ENCODE results near the gene PLEKHG4. TPM values are rescaled to one million over a fixed set of nuclear protein-coding genes. Genes with fewer than 3 reads are reported as not detected.
A peak's percentile ranks its signal among the peaks of the same experiment; 100 is the strongest.

PLEKHG4 gene
- total and polyA plus RNA-seq, 9 of the 15 experiments (the other 6 are each of a cell fraction or from before 2014, with no cell fraction given) = 3.7 to 36.8 (median 17.9) TPM

- TF ChIP-seq MXD1 (CRISPR knock-in tag; IDR thresholded peaks at IDR 0.05; ENCODE audit: borderline replicate concordance, poor library complexity, severe bottlenecking) (peak; percentile 13), MLLT1 (IDR thresholded peaks at IDR 0.05) (no peak), MYC (IDR thresholded peaks at IDR 0.05; ENCODE audit: low read depth, low read length) (peak; percentile 63), MYC (CRISPR knock-in tag; IDR thresholded peaks at IDR 0.05; ENCODE audit: borderline replicate concordance, low read depth) (peak; percentile 86; the same call in 1 of the 2 replicates), ARID4B (CRISPR knock-in tag; IDR thresholded peaks at IDR 0.05) (peak; percentile 89; the same call in 1 of the 2 replicates), SMARCB1 (IDR thresholded peaks at IDR 0.05; ENCODE audit: insufficient read length, low read depth) (no peak), C11orf30 (IDR thresholded peaks at IDR 0.05; ENCODE audit: low read depth) (peak; percentile 55), POLR2H (tag; IDR thresholded peaks at IDR 0.05; ENCODE audit: low read depth) (no peak), ZFX (CRISPR knock-in tag; IDR thresholded peaks at IDR 0.05) (peak; percentile 71), NFE2 (IDR thresholded peaks at IDR 0.05; ENCODE audit: low read depth) (no peak), PHF8 (IDR thresholded peaks at IDR 0.05; ENCODE audit: borderline replicate concordance, low read length) (peak; percentile 66; the same call in 1 of the 2 replicates), USF1 (CRISPR knock-in tag; IDR thresholded peaks at IDR 0.05) (peak; percentile 49), COPS2 (conservative IDR thresholded peaks at IDR 0.05) (no peak), CTCF (IDR thresholded peaks at IDR 0.05 in 2 of 3, conservative IDR thresholded peaks at IDR 0.05 in 1 of 3; ENCODE audit: insufficient read depth in 2 of 3, low read depth in 1 of 3, low read length in 3 of 3) (peak; percentile 72 to 85 (median 81)), ARID2 (IDR thresholded peaks at IDR 0.05) (peak; percentile 24; the same call in 1 of the 2 replicates), CSDE1 (IDR thresholded peaks at IDR 0.05) (no peak), NR2C2 (CRISPR knock-in tag; IDR thresholded peaks at IDR 0.05) (no peak), NR2C2 (tag; IDR thresholded peaks at IDR 0.05) (peak; percentile 65), BCL6 (CRISPR knock-in tag; IDR thresholded peaks at IDR 0.05) (no peak)
Observed at GRCh38 chr16:67278773-67279295, 498 bp upstream of the PLEKHG4 start (continued).
